LNCAP (cell line): ENCODE measurements around the gene HPSE2.

Experiments used
- CTCF ChIP-seq: fragments of 450-650 bp; IDR thresholded peaks from 2 replicates; pipeline ENCODE4 v1.5.1; 2017; ENCODE audit warnings: mild to moderate bottlenecking

The HPSE2 gene

GRCh38 chr10:98460837-98461499 lies 774.7 kb downstream of the HPSE2 start:
- TF ChIP-seq CTCF = no peak

GRCh38 chr10:98458809-98459784 lies 776.6 kb downstream of the HPSE2 start:
- no peak for TF ChIP-seq CTCF

GRCh38 chr10:98457721-98458120 lies 777.9 kb downstream of the HPSE2 start:
- no peak for TF ChIP-seq CTCF

GRCh38 chr10:98456686-98457482 lies 778.8 kb downstream of the HPSE2 start:
- no peak for TF ChIP-seq CTCF

GRCh38 chr10:98456043-98456570 lies 779.5 kb downstream of the HPSE2 start:
- no peak for TF ChIP-seq CTCF

- no peak for TF ChIP-seq CTCF
Observed at GRCh38 chr10:98453729-98454128, 781.9 kb downstream of the HPSE2 start.

GRCh38 chr10:98450618-98451017 lies 785.0 kb downstream of the HPSE2 start:
- no peak for TF ChIP-seq CTCF
